Suprapubic skin (tissue), 4 donors: Measurements from ENCODE around the gene LDLRAD4. TPM values are rescaled to one million over a fixed set of nuclear protein-coding genes. Genes with fewer than 3 reads are reported as not detected.
A peak's percentile ranks its signal among the peaks of the same experiment; 100 is the strongest.

Experiments
- DNase-seq, 2 donors: peaks; one replicate each; pipeline ENCODE4 v3.0.0-alpha.2; 2019; ENCODE audit warnings: low spot score in 2 of 2
- H3K27ac ChIP-seq: fragments of 200-600 bp; sonication (generic); one replicate; pipeline ENCODE4 v1.5.1; 2019
- H3K27me3 ChIP-seq: fragments of 200-600 bp; sonication (generic); one replicate; pipeline ENCODE4 v1.5.1; 2019
- H3K36me3 ChIP-seq: fragments of 200-600 bp; sonication (generic); one replicate; pipeline ENCODE4 v1.5.1; 2019
- H3K4me1 ChIP-seq: fragments of 200-600 bp; sonication (generic); one replicate; pipeline ENCODE4 v1.5.1; 2019
- H3K4me3 ChIP-seq: fragments of 200-600 bp; sonication (generic); one replicate; pipeline ENCODE4 v1.5.1; 2019; ENCODE audit warnings: mild to moderate bottlenecking
- H3K9me3 ChIP-seq: fragments of 200-600 bp; sonication (generic); one replicate; pipeline ENCODE4 v1.5.1; 2019
- EP300 ChIP-seq: sonication (generic); formaldehyde crosslinking; IDR thresholded peaks from one replicate; pipeline ENCODE4 v1.6.1; 2017; ENCODE audit warnings: antibody characterized with exemption
- POLR2A ChIP-seq, 2 donors: fragments of 450-650 bp; IDR thresholded peaks; one replicate each; pipeline ENCODE4 v1.6.1; 2017; ENCODE audit warnings: antibody characterized with exemption in 2 of 2, mild to moderate bottlenecking in 2 of 2, moderate library complexity in 2 of 2
- POLR2AphosphoS5 ChIP-seq, 3 donors: sonication (generic); formaldehyde crosslinking; IDR thresholded peaks; one replicate each; pipeline ENCODE4 v1.6.1; 2017; ENCODE audit warnings: antibody characterized with exemption in 3 of 3
- WGBS: methylation state at CpG from one replicate; pipeline ENCODE4 v1.1.5; 2018; 5-methylcytosine and 5-hydroxymethylcytosine counted together
- total RNA-seq, 4 donors: library from RNA; depleted of rRNA; stranded (reverse); fragments of >200 nt; gene quantifications; one replicate each; pipeline ENCODE4 v1.1.0, GENCODE V29; 2016
- TF ChIP-seq, protein P1 (sequence below), 2 donors: fragments of 200-600 bp in 1 of 2; fragments of 450-650 bp in 1 of 2; sonication (generic) in 1 of 2; IDR thresholded peaks; one replicate each; pipeline ENCODE4 v1.5.1; 2016 to 2019; ENCODE audit warnings: antibody characterized with exemption in 2 of 2, mild to moderate bottlenecking in 1 of 2, moderate library complexity in 1 of 2

The LDLRAD4 gene
- total RNA-seq, 4 donors from 2014 or later: 10.1 to 31.6 (median 15.1) TPM

DNA sequence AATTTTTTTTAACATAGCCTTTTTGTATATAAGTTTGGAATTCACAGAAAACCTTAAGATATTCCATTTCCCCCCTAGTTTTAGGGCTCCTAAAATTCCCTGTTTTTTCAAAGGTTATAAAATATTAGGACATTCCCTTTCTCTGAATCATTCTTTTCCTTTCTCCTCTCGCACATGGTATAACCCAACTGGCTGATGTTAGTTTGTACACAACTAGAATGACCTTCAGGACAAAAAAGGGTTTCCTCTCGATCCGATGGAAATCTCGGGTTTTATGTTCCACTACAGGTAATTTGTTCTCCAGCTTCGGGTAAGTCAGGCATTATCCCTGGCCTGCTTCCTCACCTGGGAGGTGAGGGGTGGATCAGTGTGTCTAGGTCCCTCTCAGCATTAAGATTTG is 215.1 kb downstream of the LDLRAD4 start:
- Histone ChIP-seq H3K36me3 (no peaks in the 10 kb centered on the region), H3K27ac (no peak overlapping the region), H3K27me3 (no peaks in the 10 kb centered on the region), H3K9me3 (no peaks in the 10 kb centered on the region), H3K4me1 (no peaks in the 10 kb centered on the region), H3K4me3 (no peak overlapping the region)
- 83% methylated on average over 5 of the region's 5 CpGs for WGBS
- TF ChIP-seq EP300 (no peak), POLR2A (IDR thresholded peaks at IDR 0.05) (no peak), POLR2AphosphoS5 (IDR thresholded peaks at IDR 0.05) (no peak)
- TF ChIP-seq, protein P1, sequence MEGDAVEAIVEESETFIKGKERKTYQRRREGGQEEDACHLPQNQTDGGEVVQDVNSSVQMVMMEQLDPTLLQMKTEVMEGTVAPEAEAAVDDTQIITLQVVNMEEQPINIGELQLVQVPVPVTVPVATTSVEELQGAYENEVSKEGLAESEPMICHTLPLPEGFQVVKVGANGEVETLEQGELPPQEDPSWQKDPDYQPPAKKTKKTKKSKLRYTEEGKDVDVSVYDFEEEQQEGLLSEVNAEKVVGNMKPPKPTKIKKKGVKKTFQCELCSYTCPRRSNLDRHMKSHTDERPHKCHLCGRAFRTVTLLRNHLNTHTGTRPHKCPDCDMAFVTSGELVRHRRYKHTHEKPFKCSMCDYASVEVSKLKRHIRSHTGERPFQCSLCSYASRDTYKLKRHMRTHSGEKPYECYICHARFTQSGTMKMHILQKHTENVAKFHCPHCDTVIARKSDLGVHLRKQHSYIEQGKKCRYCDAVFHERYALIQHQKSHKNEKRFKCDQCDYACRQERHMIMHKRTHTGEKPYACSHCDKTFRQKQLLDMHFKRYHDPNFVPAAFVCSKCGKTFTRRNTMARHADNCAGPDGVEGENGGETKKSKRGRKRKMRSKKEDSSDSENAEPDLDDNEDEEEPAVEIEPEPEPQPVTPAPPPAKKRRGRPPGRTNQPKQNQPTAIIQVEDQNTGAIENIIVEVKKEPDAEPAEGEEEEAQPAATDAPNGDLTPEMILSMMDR (IDR thresholded peaks at IDR 0.05): no peak
- no peak for DNase-seq

GRCh38 chr18:13434854-13435253 is 216.3 kb downstream of the LDLRAD4 start:
- Histone ChIP-seq H3K36me3 (no peaks in the 10 kb centered on the region), H3K27me3 (no peaks in the 10 kb centered on the region), H3K4me3 (no peak overlapping the region), H3K27ac (no peak overlapping the region), H3K4me1 (no peaks in the 10 kb centered on the region), H3K9me3 (no peaks in the 10 kb centered on the region)
- 78% methylated on average over 5 of the region's 5 CpGs for WGBS
- no peak for DNase-seq
- TF ChIP-seq, protein P1 (IDR thresholded peaks at IDR 0.05): no peak
- TF ChIP-seq POLR2A (IDR thresholded peaks at IDR 0.05) (no peak), POLR2AphosphoS5 (IDR thresholded peaks at IDR 0.05) (no peak), EP300 (no peak)

DNA sequence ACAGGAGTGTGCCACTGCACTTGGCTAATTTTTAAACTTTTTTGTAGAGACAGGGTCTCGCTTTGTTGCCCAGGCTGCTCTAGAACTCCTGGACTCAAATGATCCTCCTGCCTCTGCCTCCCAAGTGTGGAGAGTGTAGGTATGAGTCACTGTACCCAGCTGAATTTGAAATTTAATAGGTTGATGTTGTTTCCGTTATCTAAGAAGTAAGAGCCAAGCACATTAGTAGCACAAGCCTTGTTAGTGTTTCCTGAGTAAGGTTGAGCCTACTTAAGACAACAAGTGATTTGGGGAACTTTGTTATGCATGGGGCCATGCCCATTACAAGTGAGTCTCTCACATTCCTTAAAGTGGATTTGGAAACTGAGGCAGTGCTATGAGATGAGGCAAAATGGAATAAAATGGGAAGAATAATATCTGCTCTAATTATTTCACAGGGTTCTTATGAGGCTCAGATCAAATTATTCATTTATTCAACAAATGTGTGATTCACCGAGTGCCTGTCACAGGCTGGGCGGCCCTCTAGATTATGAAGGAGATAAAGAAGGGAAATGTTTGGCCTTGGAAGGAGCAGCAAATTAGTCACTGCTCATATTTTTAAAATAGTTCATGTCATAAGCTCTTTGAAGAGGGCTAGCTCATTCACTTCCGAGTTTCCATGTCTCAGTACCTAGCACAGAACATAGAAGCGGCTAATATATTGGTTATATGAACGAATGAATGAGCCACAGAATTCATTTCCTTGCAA is 217.2 kb downstream of the LDLRAD4 start:
- TF ChIP-seq POLR2A (IDR thresholded peaks at IDR 0.05) (no peak), POLR2AphosphoS5 (IDR thresholded peaks at IDR 0.05) (no peak), EP300 (no peak)
- TF ChIP-seq, protein P1 (IDR thresholded peaks at IDR 0.05): no peak
- 49% methylated on average over 7 of the region's 7 CpGs for WGBS
- no peak overlapping the region for H3K4me3 ChIP-seq
- no peak for DNase-seq
- peak overlapping the region; percentile 45 for H3K27ac ChIP-seq
- no peaks in the 10 kb centered on the region for H3K27me3 ChIP-seq
- H3K4me1 ChIP-seq: no peaks in the 10 kb centered on the region
- H3K36me3 ChIP-seq: no peaks in the 10 kb centered on the region
- no peaks in the 10 kb centered on the region for H3K9me3 ChIP-seq

- no peak overlapping the region for H3K4me3 ChIP-seq
- no peak overlapping the region for H3K27ac ChIP-seq
- H3K27me3 ChIP-seq: no peaks in the 10 kb centered on the region
- no peaks in the 10 kb centered on the region for H3K36me3 ChIP-seq
- WGBS: 82% methylated on average over 8 of the region's 8 CpGs
- TF ChIP-seq, protein P1 (IDR thresholded peaks at IDR 0.05): no peak
- TF ChIP-seq POLR2AphosphoS5 (IDR thresholded peaks at IDR 0.05) (no peak), POLR2A (IDR thresholded peaks at IDR 0.05) (no peak), EP300 (no peak)
- no peak for DNase-seq
- no peaks in the 10 kb centered on the region for H3K4me1 ChIP-seq
- no peaks in the 10 kb centered on the region for H3K9me3 ChIP-seq
Observed at GRCh38 chr18:13436576-13436975, 218.0 kb downstream of the LDLRAD4 start.

DNA sequence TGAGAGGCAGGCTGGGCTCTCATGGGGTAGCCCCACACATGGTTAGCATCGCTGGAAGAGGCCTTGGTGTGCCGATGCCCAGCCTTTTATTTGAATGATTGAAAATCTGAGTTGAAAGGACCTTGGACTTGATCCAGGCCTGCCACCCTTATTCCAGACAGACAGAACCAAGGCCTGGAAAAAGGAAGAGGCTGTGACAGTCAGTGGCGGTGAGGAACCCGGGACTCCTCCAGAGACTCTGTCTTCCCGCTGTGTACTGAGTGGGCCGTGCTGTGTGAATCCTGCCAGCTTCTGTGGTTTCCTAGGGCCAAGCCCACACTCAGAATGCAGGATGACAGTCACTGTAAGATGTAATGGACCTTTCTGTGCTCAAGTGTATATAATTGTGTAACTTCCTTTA is 218.5 kb downstream of the LDLRAD4 start:
- Histone ChIP-seq H3K9me3 (no peaks in the 10 kb centered on the region), H3K4me1 (no peaks in the 10 kb centered on the region), H3K27ac (no peak overlapping the region), H3K27me3 (no peaks in the 10 kb centered on the region), H3K36me3 (no peaks in the 10 kb centered on the region), H3K4me3 (no peak overlapping the region)
- TF ChIP-seq EP300 (no peak), POLR2A (IDR thresholded peaks at IDR 0.05) (no peak), POLR2AphosphoS5 (IDR thresholded peaks at IDR 0.05) (no peak)
- TF ChIP-seq, protein P1 (IDR thresholded peaks at IDR 0.05): no peak
- whole genome bisulfite sequencing: 85% methylated on average over 6 of the region's 6 CpGs
- no peak for DNase-seq
